Measurements from ENCODE around the gene NFE2L3. TPM values are rescaled to one million over a fixed set of nuclear protein-coding genes. Genes with fewer than 3 reads are reported as not detected.

Gene NFE2L3
- total and polyA plus RNA-seq, 9 of the 15 experiments (the other 6 are each of a cell fraction or from before 2014, with no cell fraction given) = 2.9 to 16.9 (median 12.4) TPM

DNA sequence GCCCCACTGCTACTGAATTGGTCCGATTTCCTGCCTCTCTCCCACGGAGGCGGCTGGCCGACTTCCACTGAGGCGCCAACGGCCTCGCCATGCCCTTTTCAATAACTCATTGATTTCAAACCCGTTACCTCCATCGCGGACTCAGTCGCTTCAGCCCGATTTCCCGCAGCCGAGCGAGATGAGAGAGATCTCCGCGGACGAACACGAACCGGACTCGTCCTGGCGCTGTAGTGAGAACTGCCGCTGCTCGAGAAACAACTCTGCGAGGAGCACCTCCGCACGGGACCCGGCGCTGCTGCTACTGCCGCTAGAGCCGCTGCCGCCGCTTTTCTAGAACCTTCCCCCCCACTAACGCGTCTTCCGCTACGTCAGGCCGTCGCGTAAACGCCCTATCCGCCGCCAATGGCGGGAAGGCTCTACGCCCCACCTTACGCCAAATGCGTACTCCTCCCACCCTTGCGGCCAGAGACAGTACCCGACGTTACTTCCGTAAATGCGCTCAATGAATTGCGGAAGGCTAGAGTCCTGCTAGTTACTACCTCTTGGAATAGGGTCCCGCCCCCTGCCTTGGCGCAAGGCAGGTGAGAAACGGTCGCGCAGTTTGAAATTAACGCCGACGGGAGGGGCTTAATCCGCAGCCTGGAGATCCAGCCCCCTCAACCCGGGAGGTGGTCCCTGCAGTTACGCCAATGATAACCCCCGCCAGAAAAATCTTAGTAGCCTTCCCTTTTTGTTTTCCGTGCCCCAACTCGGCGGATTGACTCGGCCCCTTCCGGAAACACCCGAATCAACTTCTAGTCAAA lies 48.6 kb downstream of the NFE2L3 start, which contains the start of gene HNRNPA2B1 (continued):
- TF ChIP-seq, protein P1, sequence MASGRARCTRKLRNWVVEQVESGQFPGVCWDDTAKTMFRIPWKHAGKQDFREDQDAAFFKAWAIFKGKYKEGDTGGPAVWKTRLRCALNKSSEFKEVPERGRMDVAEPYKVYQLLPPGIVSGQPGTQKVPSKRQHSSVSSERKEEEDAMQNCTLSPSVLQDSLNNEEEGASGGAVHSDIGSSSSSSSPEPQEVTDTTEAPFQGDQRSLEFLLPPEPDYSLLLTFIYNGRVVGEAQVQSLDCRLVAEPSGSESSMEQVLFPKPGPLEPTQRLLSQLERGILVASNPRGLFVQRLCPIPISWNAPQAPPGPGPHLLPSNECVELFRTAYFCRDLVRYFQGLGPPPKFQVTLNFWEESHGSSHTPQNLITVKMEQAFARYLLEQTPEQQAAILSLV (tag; IDR thresholded peaks at IDR 0.05) = no peak
- TF ChIP-seq GTF2E2 (tag; IDR thresholded peaks at IDR 0.05) (peak; percentile 82; the same call in 1 of the 2 replicates), NELFE (IDR thresholded peaks at IDR 0.05; ENCODE audit: insufficient read depth, insufficient read length) (peak; percentile 73), SAP30 (IDR thresholded peaks at IDR 0.05; ENCODE audit: borderline replicate concordance, insufficient read depth, low read depth, low read length, poor library complexity, severe bottlenecking) (no peak), PURB (CRISPR knock-in tag; IDR thresholded peaks at IDR 0.05; ENCODE audit: low read depth) (no peak), BDP1 (IDR thresholded peaks at IDR 0.05; ENCODE audit: insufficient read depth, insufficient read length) (no peak), SMARCA4 (IDR thresholded peaks at IDR 0.05) (no peak)
- TF ChIP-seq, protein P2, sequence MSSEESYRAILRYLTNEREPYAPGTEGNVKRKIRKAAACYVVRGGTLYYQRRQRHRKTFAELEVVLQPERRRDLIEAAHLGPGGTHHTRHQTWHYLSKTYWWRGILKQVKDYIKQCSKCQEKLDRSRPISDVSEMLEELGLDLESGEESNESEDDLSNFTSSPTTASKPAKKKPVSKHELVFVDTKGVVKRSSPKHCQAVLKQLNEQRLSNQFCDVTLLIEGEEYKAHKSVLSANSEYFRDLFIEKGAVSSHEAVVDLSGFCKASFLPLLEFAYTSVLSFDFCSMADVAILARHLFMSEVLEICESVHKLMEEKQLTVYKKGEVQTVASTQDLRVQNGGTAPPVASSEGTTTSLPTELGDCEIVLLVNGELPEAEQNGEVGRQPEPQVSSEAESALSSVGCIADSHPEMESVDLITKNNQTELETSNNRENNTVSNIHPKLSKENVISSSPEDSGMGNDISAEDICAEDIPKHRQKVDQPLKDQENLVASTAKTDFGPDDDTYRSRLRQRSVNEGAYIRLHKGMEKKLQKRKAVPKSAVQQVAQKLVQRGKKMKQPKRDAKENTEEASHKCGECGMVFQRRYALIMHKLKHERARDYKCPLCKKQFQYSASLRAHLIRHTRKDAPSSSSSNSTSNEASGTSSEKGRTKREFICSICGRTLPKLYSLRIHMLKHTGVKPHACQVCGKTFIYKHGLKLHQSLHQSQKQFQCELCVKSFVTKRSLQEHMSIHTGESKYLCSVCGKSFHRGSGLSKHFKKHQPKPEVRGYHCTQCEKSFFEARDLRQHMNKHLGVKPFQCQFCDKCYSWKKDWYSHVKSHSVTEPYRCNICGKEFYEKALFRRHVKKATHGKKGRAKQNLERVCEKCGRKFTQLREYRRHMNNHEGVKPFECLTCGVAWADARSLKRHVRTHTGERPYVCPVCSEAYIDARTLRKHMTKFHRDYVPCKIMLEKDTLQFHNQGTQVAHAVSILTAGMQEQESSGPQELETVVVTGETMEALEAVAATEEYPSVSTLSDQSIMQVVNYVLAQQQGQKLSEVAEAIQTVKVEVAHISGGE (CRISPR knock-in tag; IDR thresholded peaks at IDR 0.05) = no peak; a peak in 1 of 6 replicates
- TF ChIP-seq, protein P3, sequence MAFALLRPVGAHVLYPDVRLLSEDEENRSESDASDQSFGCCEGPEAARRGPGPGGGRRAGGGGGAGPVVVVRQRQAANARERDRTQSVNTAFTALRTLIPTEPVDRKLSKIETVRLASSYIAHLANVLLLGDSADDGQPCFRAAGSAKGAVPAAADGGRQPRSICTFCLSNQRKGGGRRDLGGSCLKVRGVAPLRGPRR (CRISPR knock-in tag; IDR thresholded peaks at IDR 0.05) = no peak
- TF ChIP-seq, protein P4, sequence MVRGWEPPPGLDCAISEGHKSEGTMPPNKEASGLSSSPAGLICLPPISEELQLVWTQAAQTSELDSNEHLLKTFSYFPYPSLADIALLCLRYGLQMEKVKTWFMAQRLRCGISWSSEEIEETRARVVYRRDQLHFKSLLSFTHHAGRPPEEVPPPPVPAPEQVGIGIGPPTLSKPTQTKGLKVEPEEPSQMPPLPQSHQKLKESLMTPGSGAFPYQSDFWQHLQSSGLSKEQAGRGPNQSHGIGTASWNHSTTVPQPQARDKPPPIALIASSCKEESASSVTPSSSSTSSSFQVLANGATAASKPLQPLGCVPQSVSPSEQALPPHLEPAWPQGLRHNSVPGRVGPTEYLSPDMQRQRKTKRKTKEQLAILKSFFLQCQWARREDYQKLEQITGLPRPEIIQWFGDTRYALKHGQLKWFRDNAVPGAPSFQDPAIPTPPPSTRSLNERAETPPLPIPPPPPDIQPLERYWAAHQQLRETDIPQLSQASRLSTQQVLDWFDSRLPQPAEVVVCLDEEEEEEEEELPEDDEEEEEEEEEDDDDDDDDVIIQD (CRISPR knock-in tag; IDR thresholded peaks at IDR 0.05) = no peak
